OCI-LY1 (cell line): Measurements from ENCODE around the gene TMEM19.

Experiments used
- EZH2 ChIP-seq: fragments of 200-600 bp; sonication (generic), shearing (Covaris generic); IDR thresholded peaks from 2 replicates; pipeline ENCODE4 v1.8.0; 2017; ENCODE audit warnings: borderline replicate concordance, mixed run types, mild to moderate bottlenecking, antibody characterized with exemption, low read length, moderate library complexity, mixed read lengths
- TF ChIP-seq, protein P1 (sequence below): fragments of 200-600 bp; sonication (generic), shearing (Covaris generic); IDR thresholded peaks from 2 replicates; pipeline ENCODE4 v1.5.1; 2017; ENCODE audit warnings: mild to moderate bottlenecking, antibody characterized with exemption, low read length, moderate library complexity, mixed read lengths

DNA sequence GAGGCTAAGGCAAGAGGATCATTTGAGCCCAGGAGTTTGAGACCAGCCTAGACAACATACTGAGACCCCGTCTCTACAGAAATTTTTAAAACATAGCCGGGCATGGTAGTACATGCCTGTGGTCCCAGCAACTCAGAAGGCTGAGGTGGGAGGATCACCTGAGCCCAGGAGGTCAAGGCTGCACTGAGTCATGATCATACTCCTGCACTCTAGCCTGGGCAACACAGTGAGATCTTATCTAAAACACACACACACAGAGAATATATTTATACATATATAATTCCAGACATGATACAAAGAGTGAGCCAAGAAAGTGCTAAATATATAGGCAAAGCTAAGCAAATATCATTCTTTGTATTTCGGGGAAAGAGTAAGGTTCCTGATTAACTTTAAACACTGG lies 31.7 kb upstream of the TMEM19 start:
- TF ChIP-seq, protein P1, sequence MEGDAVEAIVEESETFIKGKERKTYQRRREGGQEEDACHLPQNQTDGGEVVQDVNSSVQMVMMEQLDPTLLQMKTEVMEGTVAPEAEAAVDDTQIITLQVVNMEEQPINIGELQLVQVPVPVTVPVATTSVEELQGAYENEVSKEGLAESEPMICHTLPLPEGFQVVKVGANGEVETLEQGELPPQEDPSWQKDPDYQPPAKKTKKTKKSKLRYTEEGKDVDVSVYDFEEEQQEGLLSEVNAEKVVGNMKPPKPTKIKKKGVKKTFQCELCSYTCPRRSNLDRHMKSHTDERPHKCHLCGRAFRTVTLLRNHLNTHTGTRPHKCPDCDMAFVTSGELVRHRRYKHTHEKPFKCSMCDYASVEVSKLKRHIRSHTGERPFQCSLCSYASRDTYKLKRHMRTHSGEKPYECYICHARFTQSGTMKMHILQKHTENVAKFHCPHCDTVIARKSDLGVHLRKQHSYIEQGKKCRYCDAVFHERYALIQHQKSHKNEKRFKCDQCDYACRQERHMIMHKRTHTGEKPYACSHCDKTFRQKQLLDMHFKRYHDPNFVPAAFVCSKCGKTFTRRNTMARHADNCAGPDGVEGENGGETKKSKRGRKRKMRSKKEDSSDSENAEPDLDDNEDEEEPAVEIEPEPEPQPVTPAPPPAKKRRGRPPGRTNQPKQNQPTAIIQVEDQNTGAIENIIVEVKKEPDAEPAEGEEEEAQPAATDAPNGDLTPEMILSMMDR, result no peak
- no peak for TF ChIP-seq EZH2
